MM.1S (cell line): ENCODE data around the gene DNAH7.
"Not testable (repeated sequence)": the region's sequence is repeated elsewhere in the genome, so short reads cannot be mapped to it uniquely, and the experiment has no call there.

Experiments
- DNase-seq: peaks from one replicate; pipeline ENCODE4 v3.0.0-alpha.2; 2015
- H2AFZ ChIP-seq: fragments of 300-600 bp; sonication (generic); 2 replicates; pipeline ENCODE4 v1.6.0; 2016; ENCODE audit warnings: antibody characterized with exemption, low read length
- H3F3A ChIP-seq: fragments of 300-600 bp; sonication (generic); 2 replicates; pipeline ENCODE4 v1.6.1; 2016; ENCODE audit warnings: mild to moderate bottlenecking, antibody characterized with exemption, low read length, moderate library complexity, mixed read lengths; ENCODE audit not compliant: insufficient read depth
- H3K27ac ChIP-seq: fragments of 300-600 bp; sonication (generic); 2 replicates; pipeline ENCODE4 v1.5.1; 2016; ENCODE audit warnings: mild to moderate bottlenecking, low read length
- H3K27me3 ChIP-seq: fragments of 300-600 bp; sonication (generic); replicated peaks from 2 replicates; pipeline ENCODE4 v1.6.0; 2016; ENCODE audit warnings: low read length; ENCODE audit not compliant: insufficient read depth
- H3K36me3 ChIP-seq: fragments of 300-600 bp; sonication (generic); replicated peaks from 2 replicates; pipeline ENCODE4 v1.6.1; 2016; ENCODE audit warnings: mild to moderate bottlenecking, low read length, mixed read lengths; ENCODE audit not compliant: insufficient read depth
- H3K4me1 ChIP-seq: fragments of 300-600 bp; sonication (generic); 2 replicates; pipeline ENCODE4 v1.6.1; 2016; ENCODE audit warnings: low read length, mixed read lengths
- H3K4me2 ChIP-seq: fragments of 300-600 bp; sonication (generic); 2 replicates; pipeline ENCODE4 v1.6.0; 2016; ENCODE audit warnings: low read depth, low read length
- H3K4me3 ChIP-seq: fragments of 300-600 bp; sonication (generic); 2 replicates; pipeline ENCODE4 v1.5.1; 2016; ENCODE audit warnings: low read length, mixed read lengths
- H3K79me2 ChIP-seq: fragments of 300-600 bp; sonication (generic); 2 replicates; pipeline ENCODE4 v1.6.1; 2016; ENCODE audit warnings: mixed run types, low read length, mixed read lengths
- H3K9ac ChIP-seq: fragments of 300-600 bp; sonication (generic); 2 replicates; pipeline ENCODE4 v1.6.1; 2016; ENCODE audit warnings: low read length, mixed read lengths
- H3K9me2 ChIP-seq: fragments of 300-600 bp; sonication (generic); replicated peaks from 2 replicates; pipeline ENCODE4 v1.6.1; 2016; ENCODE audit warnings: mild to moderate bottlenecking, low read length, mixed read lengths; ENCODE audit not compliant: insufficient read depth
- H3K9me3 ChIP-seq: fragments of 300-600 bp; sonication (generic); replicated peaks from 2 replicates; pipeline ENCODE4 v1.6.1; 2016; ENCODE audit warnings: mild to moderate bottlenecking, low read length, mixed read lengths; ENCODE audit not compliant: insufficient read depth
- H4K20me1 ChIP-seq: fragments of 300-600 bp; sonication (generic); 2 replicates; pipeline ENCODE4 v1.6.1; 2016; ENCODE audit warnings: mild to moderate bottlenecking, low read length, moderate library complexity, mixed read lengths; ENCODE audit not compliant: insufficient read depth
- EZH2 ChIP-seq: fragments of 300-600 bp; sonication (generic); optimal IDR thresholded peaks from 2 replicates; pipeline ENCODE3; 2017; ENCODE audit warnings: low read depth, mild to moderate bottlenecking, antibody characterized with exemption, low read length, mixed read lengths
- EZH2phosphoT487 ChIP-seq: fragments of 300-600 bp; sonication (generic); IDR thresholded peaks from 2 replicates; pipeline ENCODE4 v1.6.1; 2018; ENCODE audit warnings: antibody characterized with exemption, low read length
- TF ChIP-seq, protein P1 (sequence below): fragments of 300-600 bp; sonication (generic); IDR thresholded peaks from 2 replicates; pipeline ENCODE4 v1.5.1; 2016; ENCODE audit warnings: antibody characterized with exemption, low read length, mixed read lengths

The DNAH7 gene

GRCh38 chr2:196097864-196098660 lies 29.4 kb upstream of the DNAH7 start:
- Histone ChIP-seq H3K4me3 (no peak overlapping the region), H3K9me3 (no peaks in the 10 kb centered on the region; the same call in 1 of the 2 replicates), H3K36me3 (no peaks in the 10 kb centered on the region), H4K20me1 (no peaks in the 10 kb centered on the region), H3K4me1 (peaks cover 25% of the 10 kb centered on the region), H3K9me2 (no peaks in the 10 kb centered on the region), H3K79me2 (no peaks in the 10 kb centered on the region), H3K4me2 (no peak overlapping the region), H3K9ac (no peak overlapping the region), H3K27ac (no peak overlapping the region), H3F3A (peaks cover 14% of the 10 kb centered on the region), H3K27me3 (no peaks in the 10 kb centered on the region), H2AFZ (no peak overlapping the region)
- no peak for DNase-seq
- TF ChIP-seq EZH2phosphoT487 (no peak), EZH2 (no peak)
- TF ChIP-seq, protein P1, sequence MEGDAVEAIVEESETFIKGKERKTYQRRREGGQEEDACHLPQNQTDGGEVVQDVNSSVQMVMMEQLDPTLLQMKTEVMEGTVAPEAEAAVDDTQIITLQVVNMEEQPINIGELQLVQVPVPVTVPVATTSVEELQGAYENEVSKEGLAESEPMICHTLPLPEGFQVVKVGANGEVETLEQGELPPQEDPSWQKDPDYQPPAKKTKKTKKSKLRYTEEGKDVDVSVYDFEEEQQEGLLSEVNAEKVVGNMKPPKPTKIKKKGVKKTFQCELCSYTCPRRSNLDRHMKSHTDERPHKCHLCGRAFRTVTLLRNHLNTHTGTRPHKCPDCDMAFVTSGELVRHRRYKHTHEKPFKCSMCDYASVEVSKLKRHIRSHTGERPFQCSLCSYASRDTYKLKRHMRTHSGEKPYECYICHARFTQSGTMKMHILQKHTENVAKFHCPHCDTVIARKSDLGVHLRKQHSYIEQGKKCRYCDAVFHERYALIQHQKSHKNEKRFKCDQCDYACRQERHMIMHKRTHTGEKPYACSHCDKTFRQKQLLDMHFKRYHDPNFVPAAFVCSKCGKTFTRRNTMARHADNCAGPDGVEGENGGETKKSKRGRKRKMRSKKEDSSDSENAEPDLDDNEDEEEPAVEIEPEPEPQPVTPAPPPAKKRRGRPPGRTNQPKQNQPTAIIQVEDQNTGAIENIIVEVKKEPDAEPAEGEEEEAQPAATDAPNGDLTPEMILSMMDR = no peak

DNA sequence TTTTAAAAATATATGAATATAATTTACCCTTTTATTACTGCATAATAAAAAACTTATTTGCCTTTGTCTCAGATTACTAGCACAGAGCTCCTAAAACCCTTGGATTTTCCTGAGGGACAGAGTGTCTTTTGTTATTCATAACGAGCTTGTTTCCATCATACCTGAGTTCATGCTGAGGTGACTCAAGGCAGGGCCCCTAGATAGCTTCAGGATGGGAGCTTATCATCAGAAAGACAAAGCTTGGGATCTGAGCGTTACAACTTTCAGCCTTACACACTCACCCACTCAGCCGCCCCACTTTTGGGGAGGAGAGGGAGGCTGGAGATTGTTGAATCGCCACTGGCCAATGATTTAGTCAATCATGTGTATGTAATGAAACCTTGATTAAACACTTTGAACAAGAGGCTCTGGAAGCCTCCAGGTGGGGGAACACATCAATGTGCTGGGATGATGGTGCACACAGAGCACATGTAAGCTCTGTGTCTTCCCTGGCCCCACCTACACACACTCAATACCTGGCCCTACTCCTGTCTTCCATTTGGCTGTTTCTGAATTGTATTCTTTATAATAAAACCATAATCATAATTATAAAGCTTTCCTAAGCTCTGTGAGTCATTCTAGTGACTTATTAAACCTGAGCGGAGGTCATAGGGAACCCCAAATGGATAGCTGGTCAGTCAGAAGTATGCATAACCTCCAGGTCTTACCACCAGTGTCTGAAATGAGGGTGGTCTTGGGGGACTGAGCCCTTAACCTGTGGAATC lies 28.5 kb upstream of the DNAH7 start:
- no peak overlapping the region for H3K4me3 ChIP-seq
- no peak overlapping the region for H3K9ac ChIP-seq
- no peaks in the 10 kb centered on the region for H3K79me2 ChIP-seq
- no peaks in the 10 kb centered on the region; the same call in 1 of the 2 replicates for H3K9me3 ChIP-seq
- no peak overlapping the region for H3K4me2 ChIP-seq
- TF ChIP-seq, protein P1 = no peak
- TF ChIP-seq EZH2phosphoT487 (no peak), EZH2 (no peak)
- H2AFZ ChIP-seq = no peak overlapping the region
- DNase-seq = no peak
- H3F3A ChIP-seq = peaks cover 14% of the 10 kb centered on the region
- no peaks in the 10 kb centered on the region for H3K36me3 ChIP-seq
- no peak overlapping the region for H3K27ac ChIP-seq
- no peaks in the 10 kb centered on the region for H3K9me2 ChIP-seq
- no peaks in the 10 kb centered on the region for H4K20me1 ChIP-seq
- peaks cover 17% of the 10 kb centered on the region for H3K4me1 ChIP-seq
- H3K27me3 ChIP-seq = no peaks in the 10 kb centered on the region

DNA sequence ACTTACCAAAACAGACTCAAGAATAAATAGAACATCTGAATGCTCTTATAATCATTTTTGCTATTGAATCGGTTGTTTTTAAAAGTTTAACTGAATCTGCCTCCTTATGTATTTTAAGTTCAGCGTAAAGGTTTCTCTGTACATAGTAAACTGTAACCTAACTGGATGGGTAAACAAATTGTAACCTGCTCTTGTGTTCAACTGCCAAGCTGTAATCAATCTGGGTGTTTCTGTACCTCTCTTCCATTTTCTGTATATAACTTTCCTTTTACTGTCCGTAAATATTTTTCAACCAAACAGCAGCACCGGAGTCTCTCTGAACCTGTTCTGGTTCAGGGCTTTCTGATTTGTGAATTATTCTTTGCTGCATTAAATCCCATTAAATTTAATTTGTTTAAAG lies 27.6 kb upstream of the DNAH7 start:
- no peak for TF ChIP-seq EZH2
- no peak for TF ChIP-seq EZH2phosphoT487
- TF ChIP-seq, protein P1 = no peak
- Histone ChIP-seq H4K20me1 (no peaks in the 10 kb centered on the region), H3K4me2 (no peak overlapping the region), H3K27me3 (no peaks in the 10 kb centered on the region), H3F3A (peaks cover 6% of the 10 kb centered on the region), H3K4me1 (peaks cover 8% of the 10 kb centered on the region), H3K4me3 (no peak overlapping the region), H3K36me3 (no peaks in the 10 kb centered on the region), H2AFZ (no peak overlapping the region), H3K27ac (no peak overlapping the region), H3K9me2 (no peaks in the 10 kb centered on the region), H3K9me3 (no peaks in the 10 kb centered on the region; the same call in 1 of the 2 replicates), H3K79me2 (no peaks in the 10 kb centered on the region), H3K9ac (no peak overlapping the region)
- DNase-seq = no peak

DNA sequence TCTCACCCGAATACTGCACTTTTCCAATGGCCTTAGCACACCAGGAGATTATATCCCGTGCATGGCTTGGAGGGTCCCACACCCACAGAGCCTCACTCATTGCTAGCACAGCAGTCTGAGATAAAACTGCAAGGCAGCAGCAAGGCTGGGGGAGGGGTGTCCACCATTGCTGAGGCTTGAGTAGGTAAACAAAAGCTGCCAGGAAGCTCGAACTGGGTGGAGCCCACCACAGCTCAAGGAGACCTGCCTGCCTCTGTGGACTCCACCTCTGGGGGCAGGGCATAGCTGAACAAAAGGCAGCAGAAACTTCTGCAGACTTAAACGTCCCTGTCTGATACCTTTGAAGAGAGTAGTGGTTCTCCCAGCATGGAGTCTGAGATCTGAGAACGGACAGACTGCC lies 20.8 kb upstream of the DNAH7 start:
- not testable (repeated sequence) for H4K20me1 ChIP-seq

More for the DNA sequence above, 20.8 kb upstream of the DNAH7 start:
- not testable (repeated sequence) for H3K4me3 ChIP-seq, H3K36me3 ChIP-seq, H3K4me1 ChIP-seq, H3K9me3 ChIP-seq, H3K9me2 ChIP-seq, H3F3A ChIP-seq, H2AFZ ChIP-seq, H3K9ac ChIP-seq, H3K27ac ChIP-seq, H3K4me2 ChIP-seq, H3K27me3 ChIP-seq, H3K79me2 ChIP-seq
- DNase-seq = peak; percentile 39
